NCI-H748 (cell line): ENCODE data around the gene PIP4K2C.
A peak's percentile ranks its signal among the peaks of the same experiment; 100 is the strongest.

Experiments used
- DNase-seq: peaks from one replicate; lab custom pipeline; 2025; ENCODE audit not compliant: unreplicated experiment; lab: John Stamatoyannopoulos, UW

PIP4K2C gene

GRCh38 chr12:57590864-57591781, at the start of gene PIP4K2C:
Gene PIP4K2C, plus strand, starts transcription at chr12:57591192. Its CDS starts 98 bp downstream, at chr12:57591290.
- DNase-seq, result peak; percentile 93

DNA sequence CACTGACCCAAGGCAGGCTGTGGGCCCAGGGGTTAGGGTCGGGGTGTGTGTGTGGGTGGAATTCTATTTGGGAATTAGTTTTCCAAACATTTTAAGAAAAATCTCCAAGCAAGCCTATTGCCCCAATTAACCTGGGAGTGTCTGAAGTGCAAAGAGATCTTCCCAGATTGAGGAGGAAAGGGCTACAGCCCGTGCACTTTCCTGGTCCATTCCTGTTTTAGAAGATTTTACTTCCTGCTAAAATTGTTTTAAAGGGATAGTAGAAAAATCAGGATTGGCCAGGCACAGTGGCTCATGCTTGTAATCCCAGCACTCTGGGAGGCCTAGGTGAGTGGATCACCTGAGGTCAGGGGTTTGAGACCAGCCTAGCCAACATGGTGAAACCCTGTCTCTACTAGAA, 49.3 kb upstream of the PIP4K2C start:
- DNase-seq, result no peak

DNA sequence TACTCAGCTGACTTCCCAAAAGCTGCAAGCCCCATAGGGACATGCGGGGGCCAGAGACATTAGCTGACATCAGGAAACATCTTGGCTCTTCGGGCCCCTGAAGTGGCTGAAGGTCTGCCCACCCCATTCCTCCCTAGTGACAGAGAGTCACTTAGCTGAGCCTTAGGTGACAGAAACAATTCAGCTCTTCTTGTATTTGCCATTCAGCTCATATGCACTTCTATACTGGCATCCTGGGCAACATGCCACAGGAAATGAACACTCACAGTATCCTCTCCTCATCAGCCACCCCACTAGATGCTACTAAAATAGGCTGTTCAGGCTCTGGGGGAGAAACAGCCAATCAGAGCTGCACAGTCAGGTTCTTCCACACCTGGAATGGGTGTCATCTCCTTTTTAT, 47.4 kb upstream of the PIP4K2C start:
- DNase-seq, result no peak

GRCh38 chr12:57545809-57546437, 45.1 kb upstream of the PIP4K2C start:
- DNase-seq, result peak; percentile 30

DNA sequence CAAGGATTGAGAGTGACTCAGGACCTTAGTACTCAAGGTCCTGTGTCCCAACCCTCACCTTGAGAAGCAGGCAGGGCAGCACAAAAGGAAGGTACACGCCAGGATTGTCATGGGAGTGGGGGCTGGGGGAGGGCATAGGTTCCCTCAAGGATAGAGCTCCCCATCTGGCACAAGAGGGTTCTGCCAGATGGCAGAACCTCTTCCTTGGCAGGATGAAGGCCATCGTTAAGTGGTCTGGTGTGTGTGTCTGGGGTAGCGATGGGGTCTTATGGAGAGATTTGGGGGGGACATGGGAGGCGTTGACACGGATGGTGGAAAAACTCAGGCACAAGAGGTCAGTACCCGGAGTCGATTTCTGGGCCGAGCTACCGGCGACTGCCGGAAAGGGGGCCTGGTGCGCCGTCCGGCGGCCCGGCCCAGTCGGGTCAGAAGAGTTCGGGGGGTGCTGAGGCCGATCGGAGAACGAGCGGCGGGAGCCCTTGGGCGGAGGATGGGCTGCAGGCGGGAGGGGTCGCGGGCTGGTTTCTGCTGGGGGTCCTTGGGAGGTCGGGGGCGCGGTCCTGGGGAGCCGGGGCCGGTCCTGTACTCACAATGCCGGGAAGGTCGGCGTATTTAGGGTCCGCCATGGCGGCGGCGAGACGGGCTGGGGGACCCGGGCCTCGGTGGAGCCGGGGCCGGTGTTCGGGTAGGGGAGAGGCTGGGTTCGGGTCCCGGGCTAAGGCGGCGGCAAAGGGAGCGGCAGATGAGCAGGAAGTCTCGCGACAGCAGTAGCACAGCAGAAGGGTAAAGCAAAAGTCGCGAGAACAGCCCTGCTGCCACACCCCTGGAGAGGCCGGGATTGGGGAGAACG, 44.3 kb upstream of the PIP4K2C start, which contains the start of gene DCTN2:
Gene DCTN2, minus strand, starts transcription at position 755 of the 850 bp plus-strand sequence. Its CDS starts 129 bp downstream, at position 626.
- DNase-seq, result peak; percentile 98

- no peak for DNase-seq
Measured at GRCh38 chr12:57547288-57548012, 43.5 kb upstream of the PIP4K2C start.

DNA sequence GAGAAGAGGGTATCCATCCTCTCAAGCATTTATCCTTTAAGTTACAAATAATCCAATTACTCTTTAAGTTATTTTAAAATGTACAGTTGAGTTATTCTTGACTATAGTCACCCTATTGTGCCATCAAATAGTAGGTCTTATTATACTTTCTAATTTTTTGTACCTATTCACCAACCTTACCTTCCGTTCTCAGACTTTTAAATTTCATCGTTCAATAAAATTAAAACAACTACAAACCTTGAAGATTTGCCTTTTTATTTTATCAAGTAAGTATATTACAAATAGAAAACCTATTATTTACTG, 43.0 kb upstream of the PIP4K2C start:
- DNase-seq, result no peak

DNA sequence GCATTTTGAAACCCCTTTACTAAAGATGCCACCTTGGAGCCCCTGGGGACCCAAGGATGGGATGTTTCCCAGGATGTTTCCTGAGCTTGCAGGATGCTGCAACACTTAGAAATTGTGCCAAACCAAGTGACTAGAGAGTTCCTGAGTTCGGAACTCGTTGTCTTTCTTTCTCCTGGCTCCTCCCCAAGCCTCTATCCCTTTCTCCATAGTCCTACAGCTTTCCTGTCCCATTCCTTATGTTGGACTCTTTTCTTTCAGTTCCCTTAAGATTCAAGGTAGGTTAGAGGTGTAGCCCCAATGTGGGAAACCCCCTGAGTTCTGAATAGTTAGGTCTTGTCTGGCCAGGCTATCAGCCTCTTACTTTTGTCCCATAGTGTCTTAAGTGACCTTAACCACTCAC, 42.5 kb upstream of the PIP4K2C start:
- no peak for DNase-seq

- DNase-seq, result no peak
Measured at GRCh38 chr12:57549203-57549908, 41.6 kb upstream of the PIP4K2C start.

DNA sequence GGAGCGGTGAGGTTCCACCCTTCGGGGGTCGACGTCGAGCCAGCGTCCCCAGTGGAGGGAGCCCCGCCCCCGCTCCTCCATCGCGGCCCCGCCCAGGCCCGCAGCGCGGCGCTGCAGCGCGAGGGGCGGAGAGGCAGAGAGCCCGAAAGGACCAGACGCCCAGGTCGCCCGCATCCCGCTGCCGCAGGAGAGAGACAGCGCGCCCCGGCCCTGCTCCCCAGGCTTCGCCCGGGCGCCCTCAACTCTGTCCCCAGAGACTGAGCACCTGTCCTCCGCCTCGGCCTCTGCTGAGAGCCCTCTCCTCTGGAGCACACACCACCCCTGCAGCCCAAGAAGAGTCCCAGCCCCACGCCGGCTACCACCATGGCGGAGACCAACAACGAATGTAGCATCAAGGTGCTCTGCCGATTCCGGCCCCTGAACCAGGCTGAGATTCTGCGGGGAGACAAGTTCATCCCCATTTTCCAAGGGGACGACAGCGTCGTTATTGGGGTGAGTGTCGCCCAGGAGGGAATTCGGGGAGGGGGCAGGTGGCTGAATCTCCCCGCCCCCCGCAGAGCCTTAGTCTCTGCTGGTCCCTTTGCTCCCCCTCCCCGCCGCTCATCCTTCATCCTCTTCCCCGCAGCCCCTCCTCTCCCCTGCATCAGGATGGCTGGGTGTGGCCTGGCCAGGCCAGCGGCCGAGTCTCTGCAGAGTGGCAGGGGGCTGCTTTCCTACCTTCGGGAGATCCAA, 40.9 kb upstream of the PIP4K2C start, which contains the start of gene KIF5A:
Gene KIF5A, plus strand, starts transcription at position 136 of the 732 bp plus-strand sequence. Its CDS starts 228 bp downstream, at position 364.
- peak; percentile 82 for DNase-seq

DNA sequence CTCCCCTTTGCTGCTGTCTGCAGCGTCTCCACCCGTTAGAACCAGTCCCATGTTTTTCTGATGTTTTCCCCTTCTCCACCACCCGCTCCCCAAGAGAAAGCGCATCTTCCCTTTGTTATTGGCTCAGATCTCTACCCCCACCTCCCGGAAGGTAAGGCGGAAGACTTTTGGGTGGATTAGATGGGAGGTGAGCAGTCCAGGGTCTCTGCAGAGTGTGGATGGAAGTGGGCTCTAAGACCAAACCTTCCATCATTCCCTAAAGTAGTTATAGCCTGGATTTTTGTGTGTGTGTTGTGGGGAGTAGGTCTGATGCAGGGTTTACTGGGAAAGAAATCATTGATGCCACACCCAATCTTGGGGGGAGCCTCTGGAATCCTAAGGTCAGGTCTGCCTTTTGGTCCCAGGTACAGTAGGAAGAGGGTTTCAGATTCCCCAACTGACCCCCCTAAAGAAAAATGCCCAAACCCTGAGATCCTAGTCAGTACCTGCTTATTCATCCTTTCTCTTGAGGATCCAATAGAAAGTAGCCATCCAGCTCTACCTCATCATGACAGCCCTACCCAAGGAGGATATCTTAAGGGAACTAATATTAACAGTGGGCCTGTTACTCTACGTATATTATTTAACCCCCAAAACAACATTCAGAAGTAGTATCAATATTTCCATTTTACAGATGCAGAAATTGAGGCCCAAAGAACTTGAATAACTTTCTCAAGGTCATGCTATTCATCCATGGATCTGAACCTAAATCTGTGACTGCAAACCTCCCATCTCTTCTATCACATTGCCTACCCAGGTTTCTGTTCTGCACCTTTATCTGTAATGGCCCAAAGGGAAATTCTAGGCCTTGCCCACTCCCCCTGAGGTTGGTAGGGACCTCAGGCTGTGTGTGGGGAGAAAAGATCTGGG, 40.1 kb upstream of the PIP4K2C start:
- no peak for DNase-seq

- no peak for DNase-seq
Measured at GRCh38 chr12:57551637-57552305, 39.2 kb upstream of the PIP4K2C start.

DNA sequence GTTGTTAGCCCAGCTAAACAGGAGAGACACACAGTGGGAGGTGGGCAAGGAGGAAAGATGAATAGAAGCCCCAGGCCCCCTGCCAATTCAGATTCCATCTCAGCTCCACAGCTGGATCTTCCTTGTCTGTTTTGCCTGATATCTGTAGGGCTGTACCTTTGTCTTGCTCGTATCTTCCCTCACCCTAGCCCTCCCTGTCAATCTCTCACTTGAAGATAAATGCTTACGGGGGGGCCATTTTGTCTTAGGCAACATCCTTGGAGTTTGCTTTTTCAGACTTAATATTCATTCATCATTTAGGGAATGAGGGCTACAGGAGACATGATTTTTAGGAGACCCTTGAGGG, 38.7 kb upstream of the PIP4K2C start:
- no peak for DNase-seq

GRCh38 chr12:57552835-57553313, 38.1 kb upstream of the PIP4K2C start:
- no peak for DNase-seq

DNA sequence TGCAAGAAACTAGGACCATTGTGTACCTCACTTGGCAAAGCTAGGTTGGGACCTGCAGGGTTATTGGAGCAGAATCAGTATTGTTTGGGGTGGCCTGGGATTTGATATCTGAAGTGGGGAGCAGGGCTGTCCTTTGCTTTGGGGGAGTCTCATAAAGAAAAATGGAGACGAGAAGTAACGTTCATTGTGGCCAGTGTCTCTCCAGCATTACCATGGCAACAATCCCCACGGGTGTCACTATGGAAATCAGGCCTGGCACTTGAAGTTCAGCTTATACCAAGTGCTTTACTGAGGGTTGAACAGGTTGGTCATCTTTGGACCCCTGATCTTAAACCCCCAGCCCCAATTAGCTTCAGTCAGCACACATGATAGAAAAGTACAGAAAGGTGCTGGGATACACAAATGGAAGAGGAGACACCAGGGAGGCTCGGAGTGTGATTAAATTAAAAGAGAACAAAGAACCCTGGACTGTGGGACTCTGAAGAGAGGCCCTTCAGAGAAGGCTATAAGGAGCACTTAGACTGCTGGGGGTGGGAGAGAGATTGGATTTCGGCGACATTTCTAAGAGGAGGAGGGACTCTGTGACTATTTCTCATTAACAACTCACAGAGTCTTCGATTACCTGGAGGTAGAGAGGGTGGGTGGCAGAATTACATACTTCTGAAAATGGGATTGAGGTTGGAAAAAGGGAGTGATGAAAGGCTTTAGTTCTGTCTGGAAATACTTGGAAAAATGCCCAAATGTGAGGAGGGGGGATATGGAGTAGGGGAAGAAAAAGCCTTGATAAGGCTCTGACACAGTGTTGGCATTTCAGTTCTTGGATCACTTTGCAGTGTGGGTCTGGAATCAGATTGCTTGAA, 37.4 kb upstream of the PIP4K2C start:
- DNase-seq, result peak; percentile 27

DNA sequence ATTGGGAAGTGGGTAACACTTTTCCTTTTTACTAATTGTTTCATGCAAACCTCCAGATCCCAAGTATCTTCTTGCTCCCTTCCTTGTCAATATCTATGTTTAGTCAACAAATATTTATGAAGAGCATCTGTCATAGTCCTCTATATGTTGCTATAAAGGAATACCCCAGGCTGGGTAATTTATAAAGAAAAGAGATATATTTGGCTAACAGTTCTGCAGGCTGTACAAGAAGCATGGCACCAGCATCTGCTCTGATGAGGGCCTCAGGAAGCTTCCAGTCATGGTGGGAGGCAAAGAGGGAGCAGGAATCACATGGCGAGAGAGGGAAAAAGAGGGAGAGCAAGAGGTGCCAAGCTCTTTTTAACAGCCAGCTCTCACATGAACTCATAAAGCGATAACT, 36.5 kb upstream of the PIP4K2C start:
- no peak for DNase-seq

DNA sequence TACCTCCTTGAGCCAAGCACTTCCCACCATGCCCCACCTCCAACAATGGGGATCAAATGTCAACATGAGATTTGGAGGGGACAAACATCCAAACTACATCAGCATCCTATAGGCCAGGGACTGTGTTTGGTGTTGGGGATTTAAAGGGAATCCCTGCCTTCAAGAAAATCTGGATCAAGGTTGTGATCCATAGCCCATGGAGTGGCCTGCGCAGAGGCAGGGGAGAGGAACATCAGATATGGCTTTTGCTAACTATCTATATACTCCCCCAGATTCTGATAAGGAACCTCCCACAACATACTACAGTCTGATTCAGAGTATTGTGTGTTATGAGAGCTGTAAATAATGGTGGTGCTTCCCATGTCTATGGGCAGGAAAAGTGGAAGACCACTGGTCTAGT, 36.1 kb upstream of the PIP4K2C start:
- no peak for DNase-seq
